Common myeloid progenitor, CD34-positive (primary cell): ENCODE results near the gene CTDSP2.

Source experiments
- CTCF ChIA-PET: fragments of 350-600 bp; sonication (Branson Sonifier 250); formaldehyde crosslinking; loops from one replicate; lab custom pipeline; 2021; ENCODE audit warnings: antibody characterized with exemption; lab: Charles Lee
- POLR2A ChIA-PET: fragments of 350-600 bp; sonication (Branson Sonifier 250); formaldehyde crosslinking; loops from one replicate; lab custom pipeline; 2021; ENCODE audit warnings: antibody characterized with exemption; lab: Charles Lee
- DNase-seq, 3 donors: peaks; one replicate each; pipeline versions ENCODE4 v3.0.0 to v3.0.0-alpha.2; 2013
- H3K27ac ChIP-seq, 2 experiments: 1 replicate in 1 of 2; 2 replicates in 1 of 2; pipeline ENCODE4 v1.7.0; 2013; ENCODE audit warnings: inconsistent platforms in 2 of 2, low read length in 2 of 2, mild to moderate bottlenecking in 2 of 2, low read depth in 1 of 2, moderate library complexity in 1 of 2; ENCODE audit not compliant: severe bottlenecking in 2 of 2, insufficient read depth in 1 of 2, poor library complexity in 1 of 2
- H3K27me3 ChIP-seq, 5 experiments: replicated peaks in 2 of 5; 1 replicate in 3 of 5; 2 replicates in 2 of 5; pipeline versions ENCODE4 v1.6.1 to v1.7.0; 2013; ENCODE audit warnings: low read length in 4 of 5, mild to moderate bottlenecking in 2 of 5, moderate library complexity in 2 of 5, inconsistent platforms in 1 of 5; ENCODE audit not compliant: insufficient read depth in 5 of 5, control insufficient read depth in 4 of 5
- H3K36me3 ChIP-seq, 4 experiments: 1 replicate in 2 of 4; 2 replicates in 2 of 4; pipeline versions ENCODE4 v1.6.1 to v1.7.0; 2013; ENCODE audit warnings: low read length in 3 of 4, control low read depth in 1 of 4, mild to moderate bottlenecking in 1 of 4; ENCODE audit not compliant: control insufficient read depth in 4 of 4, insufficient read depth in 4 of 4
- H3K4me1 ChIP-seq, 4 experiments: 1 replicate in 3 of 4; 2 replicates in 1 of 4; pipeline versions ENCODE4 v1.6.1 to v1.7.1; 2013; ENCODE audit warnings: low read length in 3 of 4, mild to moderate bottlenecking in 3 of 4, control low read depth in 1 of 4, inconsistent platforms in 1 of 4, moderate library complexity in 1 of 4; ENCODE audit not compliant: control insufficient read depth in 4 of 4, insufficient read depth in 4 of 4; ENCODE audit errors: control extremely low read depth in 1 of 4
- H3K4me3 ChIP-seq, 7 experiments: 1 replicate in 4 of 7; 2 replicates in 3 of 7; pipeline versions ENCODE4 v1.5.1 to v1.7.0; 2013; ENCODE audit warnings: mild to moderate bottlenecking in 7 of 7, low read length in 6 of 7, moderate library complexity in 6 of 7, inconsistent platforms in 2 of 7, low read depth in 2 of 7, control low read depth in 1 of 7; ENCODE audit not compliant: insufficient read depth in 4 of 7, control insufficient read depth in 1 of 7; ENCODE audit errors: extremely low read depth in 1 of 7
- H3K9me3 ChIP-seq, 5 experiments: 1 replicate in 4 of 5; 2 replicates in 1 of 5; pipeline versions ENCODE4 v1.6.1 to v1.7.1; 2013; ENCODE audit warnings: low read length in 4 of 5, mild to moderate bottlenecking in 2 of 5, inconsistent platforms in 1 of 5, low read depth in 1 of 5, moderate library complexity in 1 of 5; ENCODE audit not compliant: control insufficient read depth in 4 of 5, insufficient read depth in 2 of 5; ENCODE audit errors: control extremely low read depth in 1 of 5
- WGBS: methylation state at CpG from one replicate; pipeline ENCODE4 v1.1.5; 2013; ENCODE audit not compliant: insufficient coverage; 5-methylcytosine and 5-hydroxymethylcytosine counted together

The CTDSP2 gene

DNA sequence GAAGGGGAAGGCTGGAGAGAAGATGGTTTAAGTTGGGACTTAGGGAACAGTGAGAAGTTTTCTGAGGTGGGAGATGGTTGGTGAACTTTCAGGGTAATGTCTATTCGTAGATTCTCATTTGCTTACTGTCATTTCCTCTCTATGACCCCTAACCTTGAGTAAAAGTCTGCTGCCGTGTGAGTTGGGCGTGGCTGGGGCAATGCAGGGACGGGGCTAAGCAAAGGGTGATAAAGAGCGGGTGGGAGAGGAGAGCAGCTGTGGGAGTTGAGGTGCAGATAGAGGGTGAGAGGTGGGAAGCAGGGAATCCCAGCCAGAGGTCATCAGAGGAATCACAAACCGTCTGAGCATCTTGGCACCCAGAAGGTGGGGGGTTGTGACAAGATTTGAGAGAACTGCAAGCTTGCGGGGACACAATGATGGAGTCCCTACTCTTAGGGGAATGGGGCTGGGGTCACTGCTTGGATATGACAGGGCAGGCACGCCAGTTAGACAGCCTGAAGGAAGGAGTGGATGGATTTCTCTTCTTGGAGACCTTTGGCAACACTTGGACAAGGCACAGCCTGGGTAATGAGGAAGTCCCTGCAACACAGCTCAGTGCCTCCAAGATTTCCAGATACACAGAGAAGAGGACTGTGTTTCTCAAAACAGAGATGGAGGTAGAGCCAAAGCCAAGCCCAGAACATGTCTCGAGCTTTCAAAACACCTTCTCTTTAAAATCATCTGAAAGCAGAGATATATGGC is 45.9 kb upstream of the CTDSP2 start:
- WGBS: 81% methylated on average over 6 of the region's 9 CpGs
- ChIA-PET CTCF (interaction anchor here (1.0 to 20.4 kb wide), 4 partner anchors 10 to 56 kb away, joined by 3 to 313 read pairs (median 5); no protein-coding TSS in a partner anchor), POLR2A (no interaction called here)
- Histone ChIP-seq H3K9me3 (no peaks in the 10 kb centered on the region), H3K4me3 (no peak overlapping the region), H3K27me3 (no peaks in the 10 kb centered on the region), H3K4me1 (peaks cover 9 to 57% (median 52%) of the 10 kb centered on the region in 4 experiments), H3K27ac (no peak overlapping the region), H3K36me3 (no peaks in the 10 kb centered on the region)
- no peak for DNase-seq

DNA sequence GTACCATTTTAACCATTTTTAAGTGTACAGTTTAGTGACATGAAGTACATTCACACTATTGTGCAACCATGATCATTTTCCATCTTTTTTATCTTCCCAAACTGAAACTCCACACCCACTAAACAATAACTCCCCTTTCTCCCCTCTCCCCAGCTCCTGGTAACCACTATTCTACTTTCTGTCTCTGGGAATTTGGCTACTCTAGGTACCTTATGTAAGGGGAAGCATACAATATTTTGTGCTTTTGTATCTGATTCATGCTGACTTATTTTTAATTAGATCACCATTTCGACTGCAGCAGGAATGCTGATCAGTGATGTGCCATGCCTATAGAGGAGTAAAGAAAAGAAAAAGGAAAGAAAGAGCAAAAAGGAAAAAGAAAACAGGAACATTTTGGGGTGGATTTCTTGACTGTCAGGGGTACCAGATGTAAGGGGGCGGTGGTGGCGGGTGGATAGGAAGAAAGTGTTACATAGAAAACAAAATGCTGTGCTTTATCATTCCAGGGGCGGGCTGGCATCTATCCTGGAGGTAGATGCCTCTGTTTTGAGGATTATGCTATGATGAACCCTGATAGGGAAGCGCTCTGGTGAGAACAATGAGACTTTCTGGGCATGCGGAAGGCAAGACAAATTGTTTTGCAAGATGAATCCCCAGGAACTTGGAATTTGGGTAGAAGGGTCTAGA is 45.2 kb upstream of the CTDSP2 start:
- Histone ChIP-seq H3K4me3 (no peak overlapping the region), H3K27ac (no peak overlapping the region), H3K36me3 (no peaks in the 10 kb centered on the region), H3K9me3 (no peaks in the 10 kb centered on the region), H3K4me1 (peaks cover 6 to 50% (median 45%) of the 10 kb centered on the region in 4 experiments), H3K27me3 (no peaks in the 10 kb centered on the region)
- POLR2A ChIA-PET: no interaction called here
- WGBS: 95% methylated on average over 5 of the region's 6 CpGs
- DNase-seq: no peak
- CTCF ChIA-PET: interaction anchor here (1.0 to 1.6 kb wide), 3 partner anchors 11 to 60 kb away, joined by 4 to 6 read pairs (median 4); no protein-coding TSS in a partner anchor

DNA sequence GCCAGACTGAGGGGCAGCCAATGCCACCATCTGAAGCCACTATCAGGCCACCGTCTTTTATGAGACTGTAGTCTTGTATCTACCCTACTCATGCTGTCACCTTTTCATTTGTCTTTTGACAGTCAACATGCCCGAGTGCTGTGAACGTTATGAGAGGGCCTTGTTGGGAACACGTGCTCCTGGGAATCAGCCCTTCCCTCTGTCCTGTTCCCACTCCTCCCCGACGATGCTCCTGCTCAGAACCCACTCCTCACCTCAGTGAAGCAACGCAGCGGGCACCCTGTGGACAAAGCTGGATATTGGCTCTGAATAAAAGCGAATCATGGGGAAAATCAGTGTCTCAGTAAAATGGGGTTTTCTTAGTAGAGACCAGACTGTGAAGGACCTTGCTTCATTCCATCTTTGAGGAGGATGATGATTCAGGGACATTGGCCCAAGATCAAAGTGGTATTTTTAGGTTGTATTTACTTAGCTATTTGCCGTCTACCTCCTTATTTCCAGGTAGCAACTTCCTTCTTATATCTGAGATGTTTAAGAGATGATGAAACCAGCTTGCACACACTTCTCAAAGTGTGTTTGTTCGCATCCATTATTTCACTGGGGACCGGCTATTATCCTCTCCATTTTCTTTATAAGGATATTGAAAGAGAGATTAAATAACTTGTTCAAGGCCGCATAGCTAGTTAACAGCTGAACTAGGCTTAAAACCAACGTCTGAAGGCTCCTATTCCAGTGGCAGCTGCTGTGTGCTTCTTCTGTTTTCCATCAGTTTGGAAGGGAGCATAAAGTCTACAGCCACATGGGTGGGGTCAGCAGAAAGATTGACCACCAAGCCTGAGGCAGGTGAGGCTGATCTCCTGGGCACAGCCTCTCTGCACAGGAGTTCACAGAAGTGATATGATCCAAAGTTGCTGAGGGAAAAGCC is 43.9 kb upstream of the CTDSP2 start:
- CTCF ChIA-PET: interaction anchor here (0.7 to 2.0 kb wide), 4 partner anchors 9 to 58 kb away, joined by 3 to 9 read pairs (median 4); no protein-coding TSS in a partner anchor
- POLR2A ChIA-PET: no interaction called here
- no peak for DNase-seq

DNA sequence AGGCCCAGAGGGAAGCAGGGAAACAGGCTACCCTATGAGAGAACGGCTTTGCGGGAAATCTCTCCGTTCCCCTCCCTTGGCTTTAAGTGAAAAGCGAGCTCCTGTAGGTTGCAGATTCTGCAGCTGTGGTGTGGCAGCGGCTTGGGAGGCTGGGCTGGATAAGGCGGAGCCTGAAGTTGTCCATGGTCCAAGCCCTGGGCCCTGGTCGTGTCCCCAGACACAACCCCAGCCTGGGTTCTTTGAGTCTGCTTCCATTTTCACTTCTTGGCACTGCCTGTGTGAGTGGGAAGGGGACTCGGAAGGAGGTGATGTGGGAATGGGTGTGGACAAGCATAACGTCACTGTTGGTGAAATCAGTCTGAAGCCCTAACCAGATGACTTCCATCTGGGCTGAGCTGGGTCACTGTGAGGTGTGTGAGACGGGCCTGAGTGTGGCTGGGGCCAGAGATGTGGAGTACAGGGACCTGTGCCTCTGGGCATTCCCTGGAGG is 43.0 kb upstream of the CTDSP2 start:
- no peak for DNase-seq
- Histone ChIP-seq H3K4me1 (peaks cover 6 to 28% (median 24%) of the 10 kb centered on the region in 4 experiments), H3K27me3 (no peaks in the 10 kb centered on the region), H3K4me3 (no peak overlapping the region), H3K36me3 (no peaks in the 10 kb centered on the region), H3K9me3 (peaks cover 0 to 6% (median 3%) of the 10 kb centered on the region in 5 experiments), H3K27ac (no peak overlapping the region)
- ChIA-PET POLR2A (no interaction called here), CTCF (interaction anchor here (0.9 to 3.7 kb wide), 5 partner anchors 10 to 86 kb away, joined by 3 to 17 read pairs (median 3); no protein-coding TSS in a partner anchor)
- 97% methylated on average over 7 of the region's 10 CpGs for WGBS

More for the DNA sequence above, 43.9 kb upstream of the CTDSP2 start:
- peaks cover 0 to 2% (median 0%) of the 10 kb centered on the region in 5 experiments for H3K9me3 ChIP-seq
- H3K4me3 ChIP-seq: no peak overlapping the region
- H3K4me1 ChIP-seq: peaks cover 6 to 37% (median 33%) of the 10 kb centered on the region in 4 experiments
- no peaks in the 10 kb centered on the region for H3K27me3 ChIP-seq
- no peak overlapping the region for H3K27ac ChIP-seq
- no peaks in the 10 kb centered on the region for H3K36me3 ChIP-seq
- 97% methylated on average over 9 of the region's 14 CpGs for WGBS

DNA sequence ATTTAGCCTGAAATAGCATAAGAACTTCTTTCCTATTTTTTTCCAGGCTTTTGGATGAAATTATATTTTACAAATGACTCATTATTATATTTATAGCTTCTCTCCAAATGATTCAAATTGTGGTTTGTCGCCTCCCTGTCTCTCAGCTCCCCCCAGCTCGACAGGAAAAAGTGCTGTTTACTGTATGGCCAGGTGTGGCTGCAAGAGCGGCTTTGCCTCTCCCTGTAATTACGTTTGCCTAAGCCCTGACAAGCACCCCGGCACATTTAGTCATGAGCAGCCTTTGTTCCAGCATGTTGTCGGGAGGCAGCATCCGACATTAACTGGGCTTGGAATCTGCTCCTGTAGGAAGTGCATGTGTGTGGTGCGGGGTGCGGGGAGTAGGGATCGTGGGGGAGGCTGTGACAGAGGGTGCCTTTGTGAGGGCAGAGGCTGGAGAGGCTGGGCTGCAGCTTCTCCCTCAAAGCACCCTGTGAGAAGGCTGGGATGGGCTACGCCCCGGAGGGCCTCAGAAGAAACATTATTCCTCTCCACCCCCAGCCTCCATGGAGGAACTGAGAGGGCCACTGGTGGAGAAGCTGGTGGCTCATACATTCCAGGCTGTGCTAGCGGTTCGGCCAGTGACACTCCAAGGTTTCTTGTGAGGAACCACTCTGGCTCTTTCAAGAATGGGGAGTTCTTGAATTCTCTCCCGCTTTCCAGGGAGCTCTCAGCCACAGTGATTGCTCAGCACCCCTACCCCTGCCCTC is 42.1 kb upstream of the CTDSP2 start:
- CTCF ChIA-PET: interaction anchor here (0.8 to 3.7 kb wide), 10 partner anchors 11 to 85 kb away, joined by 3 to 17 read pairs (median 3); no protein-coding TSS in a partner anchor
- Histone ChIP-seq H3K9me3 (peaks cover 0 to 9% (median 3%) of the 10 kb centered on the region in 5 experiments), H3K4me1 (peaks cover 0 to 19% (median 15%) of the 10 kb centered on the region in 4 experiments), H3K36me3 (no peaks in the 10 kb centered on the region), H3K27me3 (no peaks in the 10 kb centered on the region), H3K27ac (no peak overlapping the region), H3K4me3 (peak overlapping the region in 1 of 7 experiments; percentile 11)
- DNase-seq: peak in 2 of 3 donors; percentile 45 to 60
- POLR2A ChIA-PET: interaction anchor here (0.7 kb wide), 1 partner anchor 42 kb away, joined by 5 read pairs; the partner anchor contains the start of gene CTDSP2
- WGBS: 59% methylated on average over 13 of the region's 15 CpGs
